Gastrocnemius medialis (tissue), 4 donors: ENCODE data around the gene DUSP3. TPM values are rescaled to one million over a fixed set of nuclear protein-coding genes. Genes with fewer than 3 reads are reported as not detected.
A peak's percentile ranks its signal among the peaks of the same experiment; 100 is the strongest.

ENCODE experiments used
- ATAC-seq, 2 donors: fragments of 150-250 bp; one replicate each; pipeline ENCODE4 v1.9.1; 2016
- DNase-seq, 2 donors: peaks; one replicate each; pipeline ENCODE4 v3.0.0-alpha.2; 2019
- H3K27ac ChIP-seq, 4 donors: fragments of 200-600 bp; sonication (generic); 1 replicate in 1 of 4; 2 replicates in 3 of 4; pipeline ENCODE4 v1.5.1; 2016 to 2018; ENCODE audit warnings: mild to moderate bottlenecking in 2 of 4, moderate library complexity in 1 of 4
- H3K27me3 ChIP-seq, 3 donors: fragments of 200-600 bp; sonication (generic) in 2 of 3; 1 replicate in 1 of 3; 2 replicates in 2 of 3; pipeline versions ENCODE4 v1.5.1 to v1.6.0; 2016 to 2019; ENCODE audit warnings: mild to moderate bottlenecking in 1 of 3, moderate library complexity in 1 of 3
- H3K36me3 ChIP-seq, 2 donors: fragments of 200-600 bp; sonication (generic) in 1 of 2; one replicate each; pipeline ENCODE4 v1.5.1; 2017 to 2018
- H3K4me1 ChIP-seq, 2 donors: fragments of 200-600 bp; sonication (generic) in 1 of 2; one replicate each; pipeline ENCODE4 v1.5.1; 2016 to 2017; ENCODE audit warnings: mild to moderate bottlenecking in 2 of 2
- H3K4me3 ChIP-seq, 4 donors: fragments of 200-600 bp; sonication (generic) in 3 of 4; 1 replicate in 1 of 4; 2 replicates in 3 of 4; pipeline ENCODE4 v1.5.1; 2016 to 2019; ENCODE audit warnings: mild to moderate bottlenecking in 2 of 4
- H3K9me3 ChIP-seq, 3 donors: fragments of 200-600 bp; sonication (generic) in 2 of 3; 1 replicate in 1 of 3; 2 replicates in 2 of 3; pipeline ENCODE4 v1.5.1; 2016 to 2019
- POLR2A ChIP-seq, 2 donors: fragments of 450-650 bp; IDR thresholded peaks; one replicate each; pipeline ENCODE4 v1.6.1; 2017; ENCODE audit warnings: antibody characterized with exemption in 2 of 2, mild to moderate bottlenecking in 2 of 2, moderate library complexity in 2 of 2
- in situ Hi-C, 4 donors: fragments of 200-750 bp; cut with MboI; loops; one replicate each; pipeline versions ENCODE4 v1.15.0 to v1.8.0; 2017; ENCODE audit warnings: low sequenced_read_pairs in 4 of 4
- intact Hi-C: fragments of 100-400 bp; cut with DNase I; formaldehyde crosslinking; loops from one replicate; pipeline ENCODE4 v1.15.1; 2023; ENCODE audit warnings: low total_unique reads
- total RNA-seq, 4 donors: library from RNA; depleted of rRNA; stranded (reverse); fragments of >200 nt; gene quantifications; one replicate each; pipeline versions ENCODE4 v1.1.0 to v1.2.3, GENCODE V29; 2016
- TF ChIP-seq, protein P1 (sequence below), 5 experiments: fragments of 450-650 bp in 3 of 5; fragments of 200-600 bp in 2 of 5; sonication (generic) in 2 of 5; IDR thresholded peaks in 4 of 5; conservative IDR thresholded peaks in 1 of 5; 1 replicate in 4 of 5; 2 replicates in 1 of 5; pipeline ENCODE4 v1.5.1; 2016 to 2019; ENCODE audit warnings: antibody characterized with exemption in 5 of 5, mild to moderate bottlenecking in 3 of 5, moderate library complexity in 3 of 5

DUSP3 gene
- total RNA-seq, 4 donors from 2014 or later, result 121 to 184 (median 145) TPM

DNA sequence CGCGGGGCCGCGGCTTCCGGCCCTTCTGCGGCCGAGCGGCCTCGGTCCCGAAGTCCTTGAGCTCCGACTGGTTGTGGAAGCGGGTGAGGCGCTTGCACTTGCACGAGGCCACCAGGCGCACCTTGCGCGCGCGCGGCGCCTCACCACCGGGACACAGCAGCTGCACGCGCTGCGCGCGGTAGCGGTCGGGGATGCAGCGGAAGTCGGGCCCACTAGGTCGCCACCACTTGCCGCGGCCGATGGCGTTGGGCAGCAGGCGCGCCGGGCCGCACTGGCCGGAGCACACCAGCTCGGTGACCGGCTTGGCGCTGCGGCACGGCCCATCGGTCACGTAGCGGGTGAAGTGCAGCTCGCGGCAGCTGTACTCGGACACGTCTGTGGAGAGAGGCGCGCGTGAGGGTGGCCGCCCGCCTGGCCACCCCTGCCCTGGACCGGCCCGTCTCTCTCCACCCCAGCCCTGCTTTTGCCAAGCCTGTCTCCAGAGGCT is 23.3 kb downstream of the DUSP3 start:
- in situ Hi-C loops (loop anchor here in 1 of 4 donors (10.0 kb wide), 1 partner anchor 181 kb away; no protein-coding TSS in a partner anchor), intact Hi-C loops (no loop called here)
- DNase-seq, result no peak
- ATAC-seq, result no peak
- Histone ChIP-seq H3K36me3 (no peaks in the 10 kb centered on the region), H3K27ac (no peak overlapping the region), H3K4me1 (peaks cover 0 to 7% of the 10 kb centered on the region in 2 donors), H3K27me3 (peaks cover 8 to 30% (median 24%) of the 10 kb centered on the region in 3 donors), H3K4me3 (peak overlapping the region in 1 of 4 donors; percentile 21), H3K9me3 (no peaks in the 10 kb centered on the region)
- TF ChIP-seq POLR2A (IDR thresholded peaks at IDR 0.05), result no peak
- TF ChIP-seq, protein P1, sequence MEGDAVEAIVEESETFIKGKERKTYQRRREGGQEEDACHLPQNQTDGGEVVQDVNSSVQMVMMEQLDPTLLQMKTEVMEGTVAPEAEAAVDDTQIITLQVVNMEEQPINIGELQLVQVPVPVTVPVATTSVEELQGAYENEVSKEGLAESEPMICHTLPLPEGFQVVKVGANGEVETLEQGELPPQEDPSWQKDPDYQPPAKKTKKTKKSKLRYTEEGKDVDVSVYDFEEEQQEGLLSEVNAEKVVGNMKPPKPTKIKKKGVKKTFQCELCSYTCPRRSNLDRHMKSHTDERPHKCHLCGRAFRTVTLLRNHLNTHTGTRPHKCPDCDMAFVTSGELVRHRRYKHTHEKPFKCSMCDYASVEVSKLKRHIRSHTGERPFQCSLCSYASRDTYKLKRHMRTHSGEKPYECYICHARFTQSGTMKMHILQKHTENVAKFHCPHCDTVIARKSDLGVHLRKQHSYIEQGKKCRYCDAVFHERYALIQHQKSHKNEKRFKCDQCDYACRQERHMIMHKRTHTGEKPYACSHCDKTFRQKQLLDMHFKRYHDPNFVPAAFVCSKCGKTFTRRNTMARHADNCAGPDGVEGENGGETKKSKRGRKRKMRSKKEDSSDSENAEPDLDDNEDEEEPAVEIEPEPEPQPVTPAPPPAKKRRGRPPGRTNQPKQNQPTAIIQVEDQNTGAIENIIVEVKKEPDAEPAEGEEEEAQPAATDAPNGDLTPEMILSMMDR (IDR thresholded peaks at IDR 0.05 in 4 of 5, conservative IDR thresholded peaks at IDR 0.05 in 1 of 5), result peak in 1 of 5 experiments; percentile 9

DNA sequence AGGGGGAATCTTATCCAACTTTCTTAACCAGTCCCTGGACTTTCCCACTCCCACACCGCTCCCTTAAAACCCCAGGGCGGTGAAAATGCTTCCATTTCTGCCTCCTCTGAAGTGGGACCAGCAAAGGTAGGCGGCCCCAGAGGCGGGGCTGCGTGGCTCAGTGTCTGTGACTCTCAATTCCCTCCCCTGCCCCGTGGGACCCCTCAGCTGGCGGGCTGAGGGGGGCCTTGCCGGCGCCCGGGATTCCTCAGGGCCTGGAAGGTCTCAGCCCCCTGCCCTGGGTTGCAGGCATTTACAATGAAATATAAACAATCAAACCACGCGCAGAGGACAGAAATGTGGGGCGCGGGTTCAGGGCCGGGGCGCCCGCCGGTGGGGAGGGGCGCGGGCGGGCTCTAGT is 23.8 kb downstream of the DUSP3 start:
- H3K36me3 ChIP-seq, result no peaks in the 10 kb centered on the region
- in situ Hi-C loops (loop anchor here in 1 of 4 donors (10.0 kb wide), 1 partner anchor 180 kb away; no protein-coding TSS in a partner anchor), intact Hi-C loops (no loop called here)
- H3K9me3 ChIP-seq, result no peaks in the 10 kb centered on the region
- no peak for DNase-seq
- H3K4me3 ChIP-seq, result peak overlapping the region in 1 of 4 donors; percentile 21
- H3K27me3 ChIP-seq, result peaks cover 8 to 30% (median 24%) of the 10 kb centered on the region in 3 donors
- no peak for ATAC-seq
- H3K27ac ChIP-seq, result no peak overlapping the region
- TF ChIP-seq, protein P1 (IDR thresholded peaks at IDR 0.05 in 4 of 5, conservative IDR thresholded peaks at IDR 0.05 in 1 of 5), result no peak
- TF ChIP-seq POLR2A (IDR thresholded peaks at IDR 0.05), result no peak
- H3K4me1 ChIP-seq, result peaks cover 0 to 7% of the 10 kb centered on the region in 2 donors

DNA sequence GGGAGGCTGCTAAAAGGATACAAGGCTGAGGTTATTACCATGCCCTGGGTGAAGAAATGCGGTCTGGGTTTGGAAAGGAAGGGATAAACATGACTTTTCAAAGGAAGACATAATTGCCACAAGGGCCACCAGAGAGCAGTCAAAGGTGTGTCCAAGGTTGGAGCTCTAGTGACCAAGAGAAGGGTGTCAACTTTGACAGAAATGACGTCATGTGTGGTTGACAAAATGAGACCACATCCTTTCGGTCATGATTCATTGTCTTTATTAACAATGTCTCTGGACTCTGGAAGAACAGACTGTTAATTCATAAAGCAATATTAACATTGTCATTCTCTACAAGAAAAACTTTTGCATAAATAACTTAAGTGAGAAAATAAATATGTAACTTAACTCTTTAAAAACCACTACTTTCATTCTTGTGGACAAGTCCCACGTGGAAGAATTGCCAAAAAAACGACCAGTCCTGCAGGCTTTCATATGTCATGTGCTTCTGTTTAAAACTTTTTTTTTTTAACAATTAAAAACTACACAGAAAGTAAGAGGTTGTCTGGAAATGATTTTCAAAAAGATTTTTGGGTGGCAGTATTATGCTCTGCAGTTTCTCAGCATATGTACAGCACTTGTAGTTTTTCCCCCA is 25.2 kb downstream of the DUSP3 start:
- peaks cover 0 to 7% of the 10 kb centered on the region in 2 donors for H3K4me1 ChIP-seq
- no peaks in the 10 kb centered on the region for H3K9me3 ChIP-seq
- no peak overlapping the region for H3K27ac ChIP-seq
- ATAC-seq (no peak), DNase-seq (no peak)
- in situ Hi-C loops, result loop anchor here in 1 of 4 donors (10.0 kb wide), 1 partner anchor 179 kb away; no protein-coding TSS in a partner anchor
- H3K27me3 ChIP-seq, result peaks cover 8 to 30% (median 24%) of the 10 kb centered on the region in 3 donors
- intact Hi-C loops, result no loop called here
- no peak for TF ChIP-seq POLR2A (IDR thresholded peaks at IDR 0.05)
- TF ChIP-seq, protein P1 (IDR thresholded peaks at IDR 0.05 in 4 of 5, conservative IDR thresholded peaks at IDR 0.05 in 1 of 5), result no peak
- H3K36me3 ChIP-seq, result no peaks in the 10 kb centered on the region
- H3K4me3 ChIP-seq, result no peak overlapping the region

DNA sequence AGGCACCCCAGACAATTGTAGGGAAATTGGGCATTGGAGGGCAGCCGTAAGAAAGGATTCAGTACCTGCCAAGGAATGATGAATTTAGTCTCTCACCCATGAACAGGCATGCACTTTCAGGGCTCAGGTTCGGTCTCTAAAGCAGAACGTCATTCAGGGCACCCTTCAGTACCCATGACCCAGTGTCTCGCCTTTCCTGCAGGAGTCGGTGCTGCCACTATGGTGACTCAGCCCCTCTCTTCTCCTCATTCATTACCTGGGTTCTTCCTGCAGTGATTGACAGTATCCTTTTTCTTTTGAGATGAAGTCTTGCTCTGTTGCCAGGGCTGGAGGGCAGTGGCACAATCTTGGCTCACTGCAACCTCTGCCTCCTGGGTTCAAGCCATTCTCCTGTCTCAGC is 28.6 kb downstream of the DUSP3 start:
- ATAC-seq (no peak), DNase-seq (no peak)
- Histone ChIP-seq H3K27me3 (peaks cover 7 to 8% (median 7%) of the 10 kb centered on the region in 3 donors), H3K9me3 (no peaks in the 10 kb centered on the region), H3K4me3 (no peak overlapping the region), H3K27ac (no peak overlapping the region), H3K4me1 (peaks cover 0 to 3% of the 10 kb centered on the region in 2 donors), H3K36me3 (no peaks in the 10 kb centered on the region)
- intact Hi-C loops (no loop called here), in situ Hi-C loops (loop anchor here in 1 of 4 donors (10.0 kb wide), 1 partner anchor 175 kb away; no protein-coding TSS in a partner anchor)
- TF ChIP-seq, protein P1 (IDR thresholded peaks at IDR 0.05 in 4 of 5, conservative IDR thresholded peaks at IDR 0.05 in 1 of 5), result no peak
- TF ChIP-seq POLR2A (IDR thresholded peaks at IDR 0.05), result no peak
